H9 (cell line): Measurements from ENCODE around the gene CIART. TPM values are rescaled to one million over a fixed set of nuclear protein-coding genes. Genes with fewer than 3 reads are reported as not detected.
"Not testable (repeated sequence)": the region's sequence is repeated elsewhere in the genome, so short reads cannot be mapped to it uniquely, and the experiment has no call there.

ENCODE experiments used
- DNase-seq: peaks from one replicate; pipeline ENCODE4 v3.0.0-alpha.2; 2017
- H2AFZ ChIP-seq: one replicate; pipeline ENCODE4 v1.6.1; 2013; ENCODE audit warnings: mild to moderate bottlenecking, low read length, control low read depth, moderate library complexity
- H2AK5ac ChIP-seq: 2 replicates; pipeline ENCODE4 v1.6.1; 2013; ENCODE audit warnings: low read length, control low read depth, mixed read lengths; ENCODE audit not compliant: insufficient read length
- H2BK120ac ChIP-seq: one replicate; pipeline ENCODE4 v1.6.1; 2013; ENCODE audit warnings: low read depth, mild to moderate bottlenecking, low read length, control low read depth, inconsistent platforms; ENCODE audit not compliant: poor library complexity, severe bottlenecking
- H2BK12ac ChIP-seq: 2 replicates; pipeline ENCODE4 v1.6.1; 2013; ENCODE audit warnings: low read length, control low read depth, mixed read lengths, low read depth; ENCODE audit not compliant: insufficient read length
- H2BK15ac ChIP-seq: 2 replicates; pipeline ENCODE4 v1.6.1; 2013; ENCODE audit warnings: low read depth, low read length, control low read depth
- H2BK20ac ChIP-seq: one replicate; pipeline ENCODE4 v1.6.1; 2013; ENCODE audit warnings: low read depth, mild to moderate bottlenecking, low read length, control low read depth, inconsistent platforms; ENCODE audit not compliant: poor library complexity, severe bottlenecking
- H2BK5ac ChIP-seq: 2 replicates; pipeline ENCODE4 v1.6.1; 2013; ENCODE audit warnings: low read length, control low read depth, mixed read lengths; ENCODE audit not compliant: insufficient read length
- H3K14ac ChIP-seq: 2 replicates; pipeline ENCODE4 v1.6.1; 2013; ENCODE audit warnings: low read length, control low read depth; ENCODE audit not compliant: insufficient read depth
- H3K18ac ChIP-seq: 2 replicates; pipeline ENCODE4 v1.6.1; 2013; ENCODE audit warnings: low read depth, mild to moderate bottlenecking, mixed read lengths, low read length, control low read depth; ENCODE audit not compliant: insufficient read length
- H3K23ac ChIP-seq: 2 replicates; pipeline ENCODE4 v1.6.1; 2013; ENCODE audit warnings: low read length, control low read depth, mixed read lengths, low read depth; ENCODE audit not compliant: insufficient read length
- H3K23me2 ChIP-seq: 2 replicates; pipeline ENCODE4 v1.6.1; 2013; ENCODE audit warnings: low read depth, mild to moderate bottlenecking, mixed read lengths, low read length, control low read depth; ENCODE audit not compliant: insufficient read length, poor library complexity, severe bottlenecking
- H3K27ac ChIP-seq: 2 replicates; pipeline ENCODE4 v1.5.1; 2013; ENCODE audit warnings: low read length, control low read depth, mixed read lengths, low read depth; ENCODE audit not compliant: insufficient read length
- H3K27me3 ChIP-seq: 2 replicates; pipeline ENCODE4 v1.6.1; 2013; ENCODE audit warnings: low read length, control low read depth, inconsistent platforms; ENCODE audit not compliant: insufficient read depth
- H3K4ac ChIP-seq: 2 replicates; pipeline ENCODE4 v1.6.1; 2013; ENCODE audit warnings: low read depth, mild to moderate bottlenecking, control low read depth, inconsistent platforms, low read length, moderate library complexity
- H3K4me1 ChIP-seq: 2 replicates; pipeline ENCODE4 v1.6.1; 2013; ENCODE audit warnings: low read length, control low read depth, inconsistent platforms; ENCODE audit not compliant: insufficient read depth
- H3K4me2 ChIP-seq: 2 replicates; pipeline ENCODE4 v1.6.1; 2013; ENCODE audit warnings: low read length, control low read depth, mixed read lengths; ENCODE audit not compliant: insufficient read length, insufficient read depth
- H3K56ac ChIP-seq: 2 replicates; pipeline ENCODE4 v1.6.1; 2013; ENCODE audit warnings: low read depth, mild to moderate bottlenecking, mixed read lengths, low read length, control low read depth; ENCODE audit not compliant: insufficient read length
- H3K79me1 ChIP-seq: 2 replicates; pipeline ENCODE4 v1.6.1; 2013; ENCODE audit warnings: low read depth, mild to moderate bottlenecking, moderate library complexity, low read length, control low read depth, inconsistent platforms; ENCODE audit not compliant: insufficient read depth, poor library complexity, severe bottlenecking
- H3K79me2 ChIP-seq: 2 replicates; pipeline ENCODE4 v1.6.1; 2013; ENCODE audit warnings: low read length, control low read depth, inconsistent platforms; ENCODE audit not compliant: insufficient read depth
- H3K9ac ChIP-seq: 2 replicates; pipeline ENCODE4 v1.6.1; 2013; ENCODE audit warnings: low read length, control low read depth, mixed read lengths; ENCODE audit not compliant: insufficient read length; ENCODE audit errors: extremely low read depth
- H3K9me3 ChIP-seq: one replicate; pipeline ENCODE4 v1.6.1; 2013; ENCODE audit warnings: low read depth, low read length, inconsistent platforms; ENCODE audit not compliant: control insufficient read depth
- H3T11ph ChIP-seq: one replicate; pipeline ENCODE4 v1.6.1; 2013; ENCODE audit warnings: mild to moderate bottlenecking, low read length, control low read depth, inconsistent platforms
- H4K20me1 ChIP-seq: one replicate; pipeline ENCODE4 v1.6.1; 2013; ENCODE audit not compliant: control insufficient read depth, insufficient read length, insufficient read depth
- H4K5ac ChIP-seq: 2 replicates; pipeline ENCODE4 v1.6.1; 2013; ENCODE audit warnings: low read depth, mild to moderate bottlenecking, mixed read lengths, low read length, control low read depth; ENCODE audit not compliant: insufficient read length
- H4K8ac ChIP-seq: replicated peaks from 2 replicates; pipeline ENCODE4 v1.6.1; 2013; ENCODE audit warnings: low read length, control low read depth, mixed read lengths, low read depth; ENCODE audit not compliant: insufficient read length
- H4K91ac ChIP-seq: 2 replicates; pipeline ENCODE4 v1.6.1; 2013; ENCODE audit warnings: low read depth, mild to moderate bottlenecking, moderate library complexity, mixed read lengths, low read length, control low read depth; ENCODE audit not compliant: insufficient read length
- H3K27ac Mint-ChIP-seq, 3 experiments: 2 replicates in 2 of 3; 3 replicates in 1 of 3; pipeline ENCODE4 v1.8.0; 2020 to 2021; ENCODE audit warnings: mixed read lengths in 3 of 3, mild to moderate bottlenecking in 1 of 3, moderate library complexity in 1 of 3
- H3K27me3 Mint-ChIP-seq: 2 replicates; pipeline ENCODE4 v1.8.0; 2021; ENCODE audit warnings: low read depth, mild to moderate bottlenecking, moderate library complexity, mixed read lengths
- H3K36me3 Mint-ChIP-seq, 3 experiments: 2 replicates in 2 of 3; 3 replicates in 1 of 3; pipeline ENCODE4 v1.8.0; 2020 to 2021; ENCODE audit warnings: low read depth in 3 of 3, mixed read lengths in 3 of 3; ENCODE audit not compliant: insufficient read depth in 1 of 3
- H3K4me1 Mint-ChIP-seq, 2 experiments: 2 replicates each; pipeline ENCODE4 v1.8.0; 2020; ENCODE audit warnings: mixed read lengths in 2 of 2
- H3K4me3 Mint-ChIP-seq, 2 experiments: 2 replicates in 1 of 2; 3 replicates in 1 of 2; pipeline ENCODE4 v1.8.0; 2020 to 2021; ENCODE audit warnings: mild to moderate bottlenecking in 2 of 2, mixed read lengths in 2 of 2, moderate library complexity in 1 of 2
- H3K9me3 Mint-ChIP-seq, 2 experiments: 2 replicates in 1 of 2; 3 replicates in 1 of 2; pipeline ENCODE4 v1.8.0; 2020; ENCODE audit warnings: mild to moderate bottlenecking in 2 of 2, mixed read lengths in 2 of 2, moderate library complexity in 1 of 2
- CTCF ChIP-seq: fragments of 200-600 bp; sonication (generic); conservative IDR thresholded peaks from 3 replicates; pipeline ENCODE4 v1.8.0; 2021; ENCODE audit warnings: antibody characterized with exemption, mild to moderate bottlenecking
- WGBS: extraction: QIAGEN DNeasy Blood & Tissue Kit; methylation state at CpG from one replicate; pipeline ENCODE4 v1.1.7; 2013; ENCODE audit warnings: missing lambda C conversion rate, low lambda C conversion rate, mixed read lengths; ENCODE audit not compliant: insufficient read length; ENCODE audit errors: extremely low coverage; 5-methylcytosine and 5-hydroxymethylcytosine counted together
- long read RNA-seq: library from polyadenylated mRNA; unstranded; transcript quantifications from one replicate; pipeline ENCODE4 v2.0.0, GENCODE V29; 2020
- total RNA-seq: library from RNA; stranded (reverse); gene quantifications from 2 replicates; pipeline ENCODE4 v1.2.1, GENCODE V29; 2021

CIART gene
- total RNA-seq = 15.6 TPM in 2 replicates
- long read RNA-seq, transcript CIART-201 (5 exons, 1,746 nt) = minor isoform, 6 of 27 reads
- long read RNA-seq, transcript CIART-203 (6 exons, 1,433 nt) = minor isoform, 6 of 27 reads
- long read RNA-seq, transcript CIART-202 (6 exons, 1,179 nt) = major isoform, 9 of 27 reads
- long read RNA-seq, partial matches to known transcripts = 0 of 27 reads
- long read RNA-seq, other reads (novel, unspliced or antisense) = 3 of 27 reads

GRCh38 chr1:150281758-150282557 lies at the start of gene CIART:
TSS of gene CIART (plus strand) at chr1:150282554. CDS start at chr1:150283268, 714 bp downstream.
- no peaks in the 10 kb centered on the region for H3K4me1 ChIP-seq
- TF ChIP-seq CTCF = no peak
- H3K27me3 ChIP-seq = no peaks in the 10 kb centered on the region
- no peak within 1 kb of the TSS; the same call in 1 of the 2 replicates for H2BK15ac ChIP-seq
- no peak within 1 kb of the TSS for H3K56ac ChIP-seq
- peak; percentile 98 for DNase-seq
- H4K8ac ChIP-seq = no peak within 1 kb of the TSS
- peak within 1 kb of the TSS; percentile 87 for H3K14ac ChIP-seq
- H3K27ac Mint-ChIP-seq = peak within 1 kb of the TSS; percentile 97 to 98 (median 98)
- no peak within 1 kb of the TSS for H3K27ac ChIP-seq
- no peak within 1 kb of the TSS for H2AK5ac ChIP-seq
- H3K4ac ChIP-seq = no peak within 1 kb of the TSS; the same call in 1 of the 2 replicates
- H4K5ac ChIP-seq = no peak within 1 kb of the TSS
- H4K91ac ChIP-seq = no peak within 1 kb of the TSS
- H3K27me3 Mint-ChIP-seq = peaks cover 18% of the 10 kb centered on the region
- no peak within 1 kb of the TSS for H2BK5ac ChIP-seq
- no peak within 1 kb of the TSS for H2BK120ac ChIP-seq
- H3K9me3 ChIP-seq = no peaks in the 10 kb centered on the region
- peak within 1 kb of the TSS; percentile 91 for H2BK12ac ChIP-seq
- H3K79me2 ChIP-seq = no peaks in the 10 kb centered on the region
- no peaks in the 10 kb centered on the region for H3K79me1 ChIP-seq
- no peak within 1 kb of the TSS for H3K23ac ChIP-seq
- H4K20me1 ChIP-seq = peaks cover 3% of the 10 kb centered on the region
- H2AFZ ChIP-seq = no peak within 1 kb of the TSS
- WGBS = no CpG with 5 or more reads among the region's 46 CpGs
- peak within 1 kb of the TSS; percentile 82 for H3K9ac ChIP-seq
- H3K9me3 Mint-ChIP-seq = no peaks in the 10 kb centered on the region; a peak in 2 of 5 replicates
- H3K18ac ChIP-seq = peak within 1 kb of the TSS; percentile 80
- H2BK20ac ChIP-seq = no peak within 1 kb of the TSS
- peaks cover 17% of the 10 kb centered on the region for H3K23me2 ChIP-seq
- no peak within 1 kb of the TSS for H3T11ph ChIP-seq
- H3K36me3 Mint-ChIP-seq = peaks cover 8 to 38% (median 32%) of the 10 kb centered on the region in 3 experiments
- peaks cover 22 to 27% of the 10 kb centered on the region in 2 experiments for H3K4me1 Mint-ChIP-seq
- H3K4me3 Mint-ChIP-seq = peak within 1 kb of the TSS; percentile 84 to 95
- peak within 1 kb of the TSS; percentile 92 for H3K4me2 ChIP-seq

DNA sequence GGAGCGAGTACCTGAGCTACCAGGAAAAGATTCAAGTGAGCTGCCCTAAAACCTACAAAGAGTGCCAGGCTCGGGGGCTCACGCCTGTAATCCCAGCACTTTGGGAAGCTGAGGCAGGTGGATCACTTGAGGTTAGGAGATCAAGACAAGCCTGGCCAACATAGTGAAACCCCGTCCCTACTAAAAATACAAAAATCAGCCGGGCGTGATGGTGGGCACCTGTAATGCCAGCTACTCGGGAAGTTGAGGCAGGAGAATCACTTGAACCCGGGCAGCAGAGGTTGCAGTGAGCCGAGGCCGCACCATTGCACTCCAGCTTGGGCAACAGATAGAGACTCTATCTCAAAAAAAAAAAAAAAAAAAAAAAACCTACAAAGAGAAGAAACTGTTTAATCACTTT lies 49.4 kb upstream of the CIART start:
- not testable (repeated sequence) for H3K27me3 Mint-ChIP-seq, H2BK12ac ChIP-seq, H4K8ac ChIP-seq, H3K9ac ChIP-seq, H3K4me1 ChIP-seq, H2BK5ac ChIP-seq, H2BK20ac ChIP-seq, H3K4me2 ChIP-seq, H2BK15ac ChIP-seq, H4K5ac ChIP-seq, H3K14ac ChIP-seq, H3K9me3 ChIP-seq, H3K27ac Mint-ChIP-seq, H2BK120ac ChIP-seq, H4K91ac ChIP-seq, H3K23ac ChIP-seq, H3K27ac ChIP-seq, H2AFZ ChIP-seq, H3K27me3 ChIP-seq, H3T11ph ChIP-seq, H2AK5ac ChIP-seq, H3K79me1 ChIP-seq, H3K9me3 Mint-ChIP-seq, H3K4ac ChIP-seq, DNase-seq, H3K56ac ChIP-seq, H3K18ac ChIP-seq, H3K4me3 Mint-ChIP-seq, H4K20me1 ChIP-seq
- peaks cover 22% of the 10 kb centered on the region; the same call in 1 of the 2 replicates for H3K79me2 ChIP-seq
- H3K23me2 ChIP-seq = peaks cover 15% of the 10 kb centered on the region
- WGBS = no CpG with 5 or more reads among the region's 10 CpGs
- peaks cover 18 to 19% of the 10 kb centered on the region in 2 experiments for H3K4me1 Mint-ChIP-seq
- peaks cover 17 to 31% (median 29%) of the 10 kb centered on the region in 3 experiments; a peak in 6 of 7 replicates for H3K36me3 Mint-ChIP-seq
